GM19193 (cell line): ENCODE data around the gene HOXD12.

ENCODE experiments used
- POLR2A ChIP-seq: IDR thresholded peaks from 4 replicates; pipeline ENCODE4 v1.6.1; 2011; ENCODE audit not compliant: insufficient read depth, insufficient read length; ENCODE audit errors: extremely low read depth

HOXD12 gene

DNA sequence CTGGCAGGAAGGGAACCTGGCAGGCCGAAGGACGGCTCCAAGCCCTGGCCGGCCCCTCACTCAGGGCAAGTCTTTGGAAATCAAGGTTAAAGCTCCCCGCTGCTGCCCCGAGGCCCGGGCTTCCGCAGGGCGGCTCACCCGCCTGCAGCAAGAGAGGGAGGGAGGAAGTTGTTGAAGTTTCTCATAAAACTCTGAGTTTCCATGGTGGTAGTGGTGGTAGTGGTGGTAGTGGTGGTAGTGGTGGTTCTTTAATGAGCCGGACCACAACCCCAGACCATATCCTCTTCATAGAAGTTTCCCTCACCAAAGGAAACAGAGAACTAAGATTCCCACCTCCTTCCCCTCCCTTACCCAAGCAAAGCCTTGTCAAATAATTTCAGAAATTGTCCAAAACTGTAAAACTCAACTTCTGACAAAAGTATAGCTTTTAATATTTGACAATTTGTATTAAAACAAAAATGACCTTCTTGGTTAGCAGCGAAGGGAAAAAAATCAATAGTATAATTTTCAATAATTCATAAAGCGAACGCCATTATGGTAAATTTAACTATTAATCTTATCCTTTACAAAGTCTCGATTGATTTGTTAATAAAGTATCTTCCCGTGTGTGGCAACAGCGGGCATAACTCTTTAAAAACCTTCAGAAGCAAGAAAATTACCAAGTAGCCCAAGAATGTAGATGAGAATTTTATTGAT, 15.5 kb downstream of the HOXD12 start:
- TF ChIP-seq POLR2A = no peak

DNA sequence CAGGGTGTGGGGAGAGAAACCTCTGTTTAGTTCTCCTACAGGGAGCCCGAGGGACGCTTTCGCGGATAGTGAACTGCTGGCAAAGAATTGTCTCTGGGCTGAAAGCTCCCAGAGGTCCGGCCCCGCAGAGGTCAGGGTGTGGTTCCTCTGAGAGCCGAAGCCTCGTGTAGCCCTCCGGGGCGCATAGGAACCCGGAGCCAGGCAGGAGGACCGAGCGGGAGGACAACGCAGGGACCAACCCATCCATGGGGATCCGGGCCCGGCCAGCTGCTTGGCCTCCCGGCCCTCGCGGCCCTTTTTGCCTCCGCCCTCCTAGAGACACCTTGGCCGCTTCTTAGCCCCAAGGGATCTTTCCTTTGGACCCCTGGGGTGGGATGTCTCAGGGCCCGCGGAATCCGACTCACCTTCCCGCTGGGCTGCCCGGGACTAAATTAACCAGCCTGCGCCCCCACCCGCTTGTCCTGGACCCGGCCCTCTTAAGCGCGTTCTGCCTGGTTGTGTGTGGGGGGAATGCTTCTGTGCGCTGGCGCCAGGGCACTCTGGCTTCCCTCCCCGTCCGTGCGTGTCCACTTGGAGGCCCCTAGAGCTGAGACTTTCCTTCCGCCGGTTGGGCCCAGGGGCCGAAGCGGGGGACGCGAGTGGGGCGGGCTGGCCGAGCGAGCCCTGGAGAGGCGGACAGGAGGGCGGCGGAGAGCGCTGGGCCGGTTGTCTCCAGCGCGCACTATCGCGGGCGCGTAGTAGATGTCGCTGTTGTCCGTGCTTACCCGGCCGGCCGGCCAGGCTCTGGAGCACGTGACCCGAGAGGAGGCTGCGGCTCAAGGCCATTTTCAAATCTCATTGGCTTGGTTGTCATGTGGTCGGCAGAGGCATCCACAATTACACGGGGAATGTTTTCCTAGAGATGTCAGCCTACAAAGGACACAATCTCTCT, 16.6 kb downstream of the HOXD12 start, which contains the start of gene HOXD10:
Gene HOXD10 (plus strand): TSS at position 896 of the 931 bp plus-strand sequence. CDS start 56 bp downstream, outside the sequence.
- TF ChIP-seq POLR2A = no peak

GRCh38 chr2:176117162-176117822, 17.7 kb downstream of the HOXD12 start:
- TF ChIP-seq POLR2A = no peak

DNA sequence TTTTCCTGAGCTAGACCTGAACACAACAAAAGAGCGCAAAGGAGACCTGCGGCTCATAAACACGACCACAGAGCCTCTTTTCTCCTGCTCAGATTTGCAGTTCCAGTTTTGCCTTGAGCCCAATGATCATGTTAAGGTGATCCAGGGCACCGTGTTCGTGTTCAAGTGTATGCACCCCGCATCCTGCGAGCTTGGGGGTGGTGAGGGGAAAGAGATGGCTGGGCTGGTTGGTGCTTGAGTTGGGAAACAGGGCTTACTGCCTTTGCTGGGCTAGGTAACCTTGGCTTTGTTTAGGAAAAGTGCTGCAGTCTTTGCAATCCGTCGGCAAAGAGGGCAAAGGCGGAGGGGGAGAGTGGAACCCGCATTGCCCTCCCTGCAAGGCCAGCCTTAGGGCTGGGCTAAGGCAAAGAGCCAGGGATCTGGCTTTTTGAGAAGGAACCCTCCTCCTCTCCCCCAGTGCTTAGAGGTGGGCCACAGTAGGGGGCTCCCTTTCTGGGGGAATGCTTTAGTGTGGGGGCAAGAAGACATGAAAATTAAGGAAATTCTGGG, 18.3 kb downstream of the HOXD12 start:
- TF ChIP-seq POLR2A = no peak

DNA sequence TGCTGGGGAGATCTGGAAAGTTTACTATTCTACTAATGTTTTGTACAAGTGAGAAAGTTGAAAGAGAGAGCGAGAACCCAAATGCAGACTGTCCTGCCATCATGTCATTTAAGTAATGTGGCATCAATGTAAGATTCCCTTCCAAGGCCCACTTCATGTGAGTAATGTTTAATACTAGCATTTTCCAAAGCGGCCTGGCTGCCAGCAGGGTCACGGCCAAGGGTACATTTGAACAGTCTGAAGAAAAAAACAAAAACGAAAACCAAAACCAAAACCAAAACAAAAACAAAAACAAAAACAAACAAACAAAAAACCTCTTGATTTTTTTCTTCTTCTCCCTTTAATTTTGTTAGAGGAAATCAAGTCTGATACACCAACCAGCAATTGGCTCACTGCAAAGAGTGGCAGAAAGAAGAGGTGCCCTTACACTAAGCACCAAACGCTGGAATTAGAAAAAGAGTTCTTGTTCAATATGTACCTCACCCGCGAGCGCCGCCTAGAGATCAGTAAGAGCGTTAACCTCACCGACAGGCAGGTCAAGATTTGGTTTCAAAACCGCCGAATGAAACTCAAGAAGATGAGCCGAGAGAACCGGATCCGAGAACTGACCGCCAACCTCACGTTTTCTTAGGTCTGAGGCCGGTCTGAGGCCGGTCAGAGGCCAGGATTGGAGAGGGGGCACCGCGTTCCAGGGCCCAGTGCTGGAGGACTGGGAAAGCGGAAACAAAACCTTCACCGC, 19.2 kb downstream of the HOXD12 start:
- no peak for TF ChIP-seq POLR2A

GRCh38 chr2:176120364-176121189, 21.0 kb downstream of the HOXD12 start:
- TF ChIP-seq POLR2A = no peak

DNA sequence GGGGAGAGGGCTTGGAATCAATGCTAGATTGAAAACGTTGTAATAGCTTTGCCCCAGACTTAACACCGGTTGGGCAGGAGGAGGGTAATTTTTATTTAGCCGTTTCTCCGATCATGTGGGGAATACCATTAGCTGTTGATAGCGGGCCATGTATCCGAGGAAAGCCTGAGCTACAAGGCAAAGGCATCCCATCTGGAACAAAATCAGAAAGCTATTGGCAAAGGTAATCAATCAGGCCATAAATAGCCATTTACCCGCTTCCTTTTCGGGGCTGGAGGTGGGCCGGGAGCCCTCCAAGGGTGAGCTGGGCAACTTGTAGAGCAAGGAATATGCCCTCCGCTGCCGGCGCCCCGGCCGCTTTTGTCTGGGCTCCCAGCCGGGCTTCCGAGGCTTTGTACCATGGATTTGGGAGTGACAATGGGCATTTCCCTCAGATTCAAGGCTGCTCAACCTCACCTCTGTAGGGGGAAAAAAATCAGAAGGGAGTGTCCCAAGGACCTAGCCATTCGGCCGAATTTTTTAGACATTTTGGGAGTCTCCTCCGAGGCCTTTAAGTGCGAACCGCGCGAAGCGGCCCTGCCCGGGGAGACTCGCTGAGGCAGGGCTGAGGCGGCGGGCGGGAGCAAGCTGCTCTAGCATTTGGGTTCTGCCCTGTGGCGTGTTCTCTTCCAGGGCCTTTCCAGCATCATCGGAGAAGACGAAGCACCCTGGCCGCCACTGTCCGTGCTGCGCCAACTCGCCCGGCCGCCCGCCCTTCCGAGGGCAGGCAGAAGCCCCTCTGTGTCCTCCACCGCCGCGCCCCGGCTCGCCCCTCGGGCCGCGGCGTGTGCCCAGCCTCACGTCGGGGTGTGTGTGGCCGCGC, 21.8 kb downstream of the HOXD12 start:
- TF ChIP-seq POLR2A = no peak

GRCh38 chr2:176122052-176122682, 22.6 kb downstream of the HOXD12 start:
- TF ChIP-seq POLR2A = no peak

DNA sequence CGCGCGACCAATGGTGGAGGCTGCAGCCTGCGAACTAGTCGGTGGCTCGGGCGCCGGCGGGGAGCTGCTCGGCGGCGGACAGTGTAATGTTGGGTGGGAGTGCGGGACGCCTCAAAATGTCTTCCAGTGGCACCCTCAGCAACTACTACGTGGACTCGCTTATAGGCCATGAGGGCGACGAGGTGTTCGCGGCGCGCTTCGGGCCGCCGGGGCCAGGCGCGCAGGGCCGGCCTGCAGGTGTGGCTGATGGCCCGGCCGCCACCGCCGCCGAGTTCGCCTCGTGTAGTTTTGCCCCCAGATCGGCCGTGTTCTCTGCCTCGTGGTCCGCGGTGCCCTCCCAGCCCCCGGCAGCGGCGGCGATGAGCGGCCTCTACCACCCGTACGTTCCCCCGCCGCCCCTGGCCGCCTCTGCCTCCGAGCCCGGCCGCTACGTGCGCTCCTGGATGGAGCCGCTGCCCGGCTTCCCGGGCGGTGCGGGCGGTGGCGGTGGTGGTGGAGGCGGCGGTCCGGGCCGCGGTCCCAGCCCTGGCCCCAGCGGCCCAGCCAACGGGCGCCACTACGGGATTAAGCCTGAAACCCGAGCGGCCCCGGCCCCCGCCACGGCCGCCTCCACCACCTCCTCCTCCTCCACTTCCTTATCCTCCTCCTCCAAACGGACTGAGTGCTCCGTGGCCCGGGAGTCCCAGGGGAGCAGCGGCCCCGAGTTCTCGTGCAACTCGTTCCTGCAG, 23.3 kb downstream of the HOXD12 start, which contains the start of gene HOXD9:
Gene HOXD9 (plus strand): TSS at position 37 of the 728 bp plus-strand sequence. CDS start 50 bp downstream, at position 87.
- TF ChIP-seq POLR2A = no peak

DNA sequence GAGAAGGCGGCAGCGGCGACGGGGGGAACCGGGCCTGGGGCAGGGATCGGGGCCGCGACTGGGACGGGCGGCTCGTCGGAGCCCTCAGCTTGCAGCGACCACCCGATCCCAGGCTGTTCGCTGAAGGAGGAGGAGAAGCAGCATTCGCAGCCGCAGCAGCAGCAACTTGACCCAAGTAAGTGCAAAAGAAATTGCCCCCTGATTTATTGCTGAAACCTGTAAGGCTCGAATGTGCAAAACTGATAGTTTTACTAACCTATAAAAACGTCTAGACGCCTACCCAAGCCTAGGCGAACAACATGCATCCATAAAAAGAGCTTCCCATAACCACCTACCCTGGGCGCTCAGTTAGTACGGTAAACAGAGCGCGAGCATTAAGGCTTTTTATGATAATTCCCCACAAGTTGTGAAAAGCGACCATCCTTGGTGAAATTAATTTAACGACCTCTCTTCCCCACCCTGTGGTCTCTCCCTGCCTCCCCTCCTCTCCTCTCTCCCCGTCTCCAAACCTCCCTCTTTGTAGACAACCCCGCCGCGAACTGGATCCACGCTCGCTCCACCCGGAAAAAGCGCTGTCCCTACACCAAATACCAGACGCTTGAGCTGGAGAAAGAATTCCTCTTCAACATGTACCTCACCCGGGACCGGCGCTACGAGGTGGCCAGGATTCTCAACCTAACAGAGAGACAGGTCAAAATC, 24.0 kb downstream of the HOXD12 start:
- no peak for TF ChIP-seq POLR2A
